ENCODE measurements around the gene RNU5B-1.
"Not testable (repeated sequence)": the region's sequence is repeated elsewhere in the genome, so short reads cannot be mapped to it uniquely, and the experiment has no call there.

Gene RNU5B-1

GRCh38 chr15:65263313-65263712 is 41.2 kb upstream of the RNU5B-1 start:
- no peak for TF ChIP-seq CTCF (IDR thresholded peaks at IDR 0.05; ENCODE audit: borderline replicate concordance, control extremely low read depth, extremely low read depth, insufficient read depth, missing control alignments)
- in situ Hi-C loops (cut with MboI; ENCODE audit: low sequenced_read_pairs, unreplicated experiment), result no loop called here
- DNase-seq (ENCODE audit: low spot score), result no peak

- in situ Hi-C loops (cut with MboI; ENCODE audit: low sequenced_read_pairs, unreplicated experiment), result no loop called here
- no peak for TF ChIP-seq CTCF (IDR thresholded peaks at IDR 0.05; ENCODE audit: borderline replicate concordance, control extremely low read depth, extremely low read depth, insufficient read depth, missing control alignments)
- DNase-seq (ENCODE audit: low spot score), result no peak
Observed at GRCh38 chr15:65264863-65265430, 39.5 kb upstream of the RNU5B-1 start.

GRCh38 chr15:65266469-65266868 is 38.0 kb upstream of the RNU5B-1 start:
- in situ Hi-C loops (cut with MboI; ENCODE audit: low sequenced_read_pairs, unreplicated experiment), result no loop called here
- no peak for DNase-seq (ENCODE audit: low spot score)
- TF ChIP-seq CTCF (IDR thresholded peaks at IDR 0.05; ENCODE audit: borderline replicate concordance, control extremely low read depth, extremely low read depth, insufficient read depth, missing control alignments), result no peak

- in situ Hi-C loops (cut with MboI; ENCODE audit: low sequenced_read_pairs, unreplicated experiment), result no loop called here
- DNase-seq (ENCODE audit: low spot score), result no peak
- TF ChIP-seq CTCF (IDR thresholded peaks at IDR 0.05; ENCODE audit: borderline replicate concordance, control extremely low read depth, extremely low read depth, insufficient read depth, missing control alignments), result no peak
Observed at GRCh38 chr15:65268411-65268810, 36.1 kb upstream of the RNU5B-1 start.

GRCh38 chr15:65270811-65271545 is 33.5 kb upstream of the RNU5B-1 start:
- in situ Hi-C loops (cut with MboI; ENCODE audit: low sequenced_read_pairs, unreplicated experiment), result not testable (repeated sequence)
- peak; percentile 68 for TF ChIP-seq CTCF (IDR thresholded peaks at IDR 0.05; ENCODE audit: borderline replicate concordance, control extremely low read depth, extremely low read depth, insufficient read depth, missing control alignments)

GRCh38 chr15:65275104-65275727 is 29.3 kb upstream of the RNU5B-1 start:
- no peak for TF ChIP-seq CTCF (IDR thresholded peaks at IDR 0.05; ENCODE audit: borderline replicate concordance, control extremely low read depth, extremely low read depth, insufficient read depth, missing control alignments)
- in situ Hi-C loops (cut with MboI; ENCODE audit: low sequenced_read_pairs, unreplicated experiment), result loop anchor here (25.0 kb wide), 2 partner anchors 88 to 238 kb away; partner anchors contain the start of genes CLPX, MTFMT and SLC51B
- no peak for DNase-seq (ENCODE audit: low spot score)

More at GRCh38 chr15:65270811-65271545, 33.5 kb upstream of the RNU5B-1 start:
- peak; percentile 49 for DNase-seq (ENCODE audit: low spot score)
